HG03135 (cell line): ENCODE results near the gene FGF13.

Experiments
- ATAC-seq: cut with Tn5 transposase; IDR thresholded peaks from one replicate; pipeline ENCODE4 v1.9.1; 2021; ENCODE audit warnings: mild to moderate bottlenecking, moderate library complexity; ENCODE audit not compliant: unreplicated experiment

FGF13 gene

DNA sequence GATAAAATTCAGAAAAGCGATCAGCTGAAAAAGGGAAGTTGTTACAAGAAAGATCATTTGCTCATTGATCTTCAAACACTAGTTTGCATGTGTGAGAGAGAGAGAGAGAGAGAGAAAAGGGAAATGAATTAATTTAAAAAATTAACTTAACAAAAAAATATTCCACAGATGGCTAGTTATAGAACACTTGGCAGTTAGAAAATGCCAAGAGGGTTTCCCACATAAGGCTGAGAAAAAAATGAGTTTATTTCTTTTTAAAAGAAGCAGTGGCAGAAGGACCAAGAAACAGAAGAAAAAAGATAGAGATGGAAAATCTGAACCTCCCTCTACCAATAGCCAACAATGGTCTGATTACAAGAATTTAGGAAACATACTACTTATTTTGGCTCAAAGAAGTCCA is 47.1 kb downstream of the FGF13 start:
- no peak for ATAC-seq

DNA sequence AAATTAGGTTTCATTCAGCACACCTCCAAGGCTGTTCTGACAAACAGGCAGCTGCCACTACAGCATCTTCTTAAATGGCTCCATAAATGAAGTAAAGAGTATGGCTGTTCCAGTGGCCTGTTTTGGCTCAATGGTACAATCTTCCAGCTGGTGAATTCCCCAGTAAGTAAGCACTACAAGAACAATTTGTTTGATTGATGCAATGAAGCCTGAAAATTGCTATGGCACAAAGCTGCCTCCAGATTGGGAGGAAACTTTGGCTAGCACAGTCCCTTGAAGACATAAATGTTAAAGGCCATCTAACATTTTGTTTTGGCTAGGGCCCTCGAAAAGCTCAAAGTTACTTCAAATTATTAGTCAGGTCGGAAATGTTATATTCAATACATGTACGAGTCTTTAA is 47.5 kb downstream of the FGF13 start:
- no peak for ATAC-seq

DNA sequence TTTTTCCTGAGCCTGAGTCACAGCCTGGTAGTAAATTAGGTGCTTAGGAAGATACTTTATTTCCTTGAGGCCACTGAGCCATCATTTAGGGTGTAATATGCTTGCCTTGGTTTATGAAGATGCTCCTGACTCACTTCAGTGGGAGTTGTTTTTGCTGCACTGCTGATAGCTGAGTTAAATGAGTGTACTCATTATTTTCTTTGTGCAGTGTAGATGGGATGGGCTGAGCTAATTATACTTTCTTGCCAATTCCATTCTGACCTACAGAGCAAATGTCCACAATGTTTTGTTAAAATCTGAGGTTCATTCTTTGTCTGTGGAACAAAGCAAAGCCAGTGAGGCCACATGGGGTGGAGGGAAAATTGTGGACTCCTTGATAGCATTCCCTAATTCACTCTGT is 60.0 kb downstream of the FGF13 start:
- ATAC-seq, result no peak

DNA sequence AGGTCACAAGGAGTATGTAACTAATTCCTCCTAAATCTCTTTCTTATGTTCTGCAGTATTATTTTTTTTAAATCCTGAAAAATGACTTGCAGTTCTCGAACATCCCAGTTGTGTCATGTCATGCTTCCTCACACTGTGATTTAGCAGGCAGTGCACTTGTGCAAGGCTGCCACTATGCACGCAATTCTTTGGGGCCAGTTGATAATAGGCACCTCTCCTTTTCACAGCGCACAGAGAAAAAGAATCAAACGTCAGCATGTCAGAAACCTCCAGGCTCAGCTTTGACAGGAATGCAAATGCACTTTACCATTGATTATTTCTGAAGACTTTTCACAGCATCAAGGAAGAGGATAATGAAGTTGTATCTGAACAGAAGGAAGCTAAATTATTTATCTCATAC is 62.9 kb downstream of the FGF13 start:
- no peak for ATAC-seq

DNA sequence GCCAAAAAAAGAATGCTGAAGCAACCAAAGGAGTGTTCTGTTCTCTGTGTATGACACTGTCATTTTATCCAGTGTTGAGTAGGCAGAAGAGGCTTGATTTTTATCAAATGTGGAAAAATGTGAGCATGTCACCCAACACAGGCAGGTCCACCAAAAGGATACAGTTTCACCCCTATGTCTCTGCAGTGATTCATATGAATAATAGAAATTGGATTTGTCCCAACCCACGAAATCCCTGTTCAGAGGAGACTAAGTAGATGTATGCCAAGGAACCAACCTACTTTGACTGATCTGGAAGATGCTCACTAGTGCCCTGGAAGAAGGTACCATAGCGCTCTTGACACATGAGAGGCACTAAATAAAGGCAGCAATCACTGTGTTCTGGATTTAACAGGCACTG is 72.5 kb downstream of the FGF13 start:
- ATAC-seq, result no peak
